HEK293 (cell line): ENCODE data around the gene TANC1.

Experiments
- REST ChIP-seq: fragments of 450-650 bp; formaldehyde crosslinking; IDR thresholded peaks from 2 replicates; pipeline ENCODE4 v1.5.1; 2016; ENCODE audit warnings: missing biosample characterization, missing genetic modification characterization
- SP7 ChIP-seq: fragments of 450-650 bp; formaldehyde crosslinking; IDR thresholded peaks from 2 replicates; pipeline ENCODE4 v1.5.1; 2016; ENCODE audit warnings: missing biosample characterization, missing genetic modification characterization
- ZNF23 ChIP-seq: fragments of 450-650 bp; formaldehyde crosslinking; IDR thresholded peaks from 2 replicates; pipeline ENCODE4 v1.5.1; 2016; ENCODE audit warnings: missing biosample characterization, missing genetic modification characterization, borderline replicate concordance
- ZNF549 ChIP-seq: fragments of 450-650 bp; IDR thresholded peaks from 2 replicates; pipeline ENCODE4 v1.5.1; 2018; ENCODE audit warnings: missing biosample characterization, missing genetic modification characterization, mild to moderate bottlenecking, inconsistent platforms, moderate library complexity

The TANC1 gene

GRCh38 chr2:159281002-159281401, 312.6 kb downstream of the TANC1 start (continued):
- TF ChIP-seq REST (tag by site-specific recombination) (no peak), SP7 (tag by site-specific recombination) (no peak), ZNF23 (tag by site-specific recombination) (no peak), ZNF549 (tag by site-specific recombination) (no peak)
